Measurements from ENCODE around the gene AMMECR1L.
"Not testable (repeated sequence)": the region's sequence is repeated elsewhere in the genome, so short reads cannot be mapped to it uniquely, and the experiment has no call there.

AMMECR1L gene

DNA sequence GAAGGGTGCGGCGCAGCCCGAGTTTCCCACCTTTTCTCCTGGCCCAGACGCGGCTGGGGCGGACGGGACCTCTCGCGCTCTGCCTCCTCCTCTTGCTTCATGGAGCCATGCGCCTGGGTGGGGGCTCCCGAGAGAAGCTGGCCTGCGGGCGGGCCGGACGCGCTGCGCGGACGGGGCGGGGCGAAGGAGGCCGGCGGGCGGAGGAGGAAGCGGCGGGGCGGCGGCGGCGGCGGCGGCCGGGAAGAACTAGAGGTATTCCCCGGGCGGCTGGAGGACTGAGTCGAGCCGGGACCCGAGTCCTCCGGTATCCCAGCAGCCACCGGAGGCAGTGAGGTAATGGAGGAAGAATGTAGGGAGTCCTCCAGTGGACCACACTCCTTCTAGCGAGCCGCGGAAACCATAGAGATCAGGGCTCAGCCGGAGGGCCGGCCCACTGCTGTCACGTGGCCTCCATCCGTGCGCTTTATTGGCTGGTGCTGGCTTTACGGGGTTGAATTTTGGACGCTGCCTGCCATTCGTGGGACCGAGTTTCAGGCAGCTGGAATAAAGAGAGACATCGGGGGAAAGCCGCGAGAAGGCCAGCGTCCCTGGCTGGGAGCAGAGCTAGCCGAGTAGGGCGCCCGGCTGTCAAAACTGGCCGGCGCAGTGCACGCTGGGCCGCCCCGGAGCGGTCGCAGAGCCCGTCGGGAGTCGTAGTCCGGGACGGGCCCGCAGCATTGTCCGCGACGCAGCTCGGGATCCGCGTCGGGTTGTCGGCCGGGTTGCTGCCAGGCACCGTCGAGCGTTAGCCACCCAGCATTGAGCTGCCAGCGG is at the start of gene AMMECR1L:
Gene AMMECR1L, minus strand, starts transcription at position 177 of the 813 bp plus-strand sequence. CDS start 11,722 bp downstream, outside the sequence.
- DNase-seq: peak; percentile 75

GRCh38 chr2:127935337-127935736 is 49.6 kb upstream of the AMMECR1L start:
- no peak for DNase-seq

- DNase-seq: no peak
These were observed 46.6 kb upstream of the AMMECR1L start for GRCh38 chr2:127932199-127932876.

DNA sequence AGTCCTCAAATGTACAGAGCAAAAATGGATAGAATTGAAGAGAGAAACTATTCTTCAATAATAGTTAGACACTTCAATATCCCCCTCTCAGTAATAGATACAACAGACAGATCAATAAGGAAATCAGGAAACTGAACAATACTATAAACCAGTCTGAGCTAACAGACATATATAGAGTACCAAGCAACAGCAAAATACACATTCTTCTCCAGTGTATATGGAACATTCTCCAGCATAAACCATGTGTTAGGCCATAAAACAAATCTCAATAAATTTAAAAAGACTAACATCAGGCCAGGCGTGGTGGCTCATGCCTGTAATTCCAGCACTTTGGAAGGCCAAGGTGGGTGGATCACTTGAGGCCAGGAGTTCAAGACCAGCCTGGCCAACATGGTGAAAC is 43.7 kb upstream of the AMMECR1L start:
- no peak for DNase-seq

DNA sequence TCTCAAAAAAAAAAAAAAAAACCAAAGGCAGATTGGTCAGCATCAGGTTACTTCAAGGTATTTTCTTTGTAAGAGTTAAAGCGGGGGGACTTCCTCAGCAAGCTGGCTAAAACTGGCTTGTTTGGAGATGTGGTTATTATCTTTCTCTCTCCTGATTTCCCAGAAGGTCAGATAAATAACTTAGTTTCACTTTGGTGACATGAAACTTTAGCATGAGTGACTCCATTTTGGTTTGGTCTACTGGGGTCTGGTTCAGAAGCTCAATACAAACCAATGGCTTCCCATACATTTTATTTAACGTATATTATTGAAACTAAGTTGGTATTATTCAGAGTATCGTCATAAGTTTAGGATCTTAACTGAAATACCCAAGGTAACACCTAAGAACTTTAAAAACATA is 41.6 kb upstream of the AMMECR1L start:
- no peak for DNase-seq

- no peak for DNase-seq
These were observed 32.2 kb upstream of the AMMECR1L start for GRCh38 chr2:127917916-127918315.

GRCh38 chr2:127913808-127914457 is 28.2 kb upstream of the AMMECR1L start:
- DNase-seq: no peak

GRCh38 chr2:127911737-127912136 is 26.0 kb upstream of the AMMECR1L start:
- no peak for DNase-seq

DNA sequence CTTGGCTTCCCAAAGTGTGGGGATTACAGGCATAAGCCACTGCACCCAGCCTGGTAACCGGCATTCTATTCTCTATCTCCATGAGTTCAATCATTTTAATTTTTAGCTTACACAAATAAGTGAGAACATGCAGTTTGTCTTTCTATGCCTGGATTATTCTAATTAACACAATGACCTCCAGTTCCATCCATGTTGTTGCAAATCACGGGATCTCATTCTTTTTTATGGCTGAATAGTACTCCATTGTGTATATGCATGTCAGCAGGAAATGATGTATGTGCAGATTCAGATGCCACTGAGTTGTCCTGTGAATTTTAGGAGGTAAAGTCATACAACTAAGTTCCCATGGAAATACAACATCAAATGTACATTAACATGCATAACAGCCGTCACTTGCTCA is 24.7 kb upstream of the AMMECR1L start:
- DNase-seq: no peak

DNA sequence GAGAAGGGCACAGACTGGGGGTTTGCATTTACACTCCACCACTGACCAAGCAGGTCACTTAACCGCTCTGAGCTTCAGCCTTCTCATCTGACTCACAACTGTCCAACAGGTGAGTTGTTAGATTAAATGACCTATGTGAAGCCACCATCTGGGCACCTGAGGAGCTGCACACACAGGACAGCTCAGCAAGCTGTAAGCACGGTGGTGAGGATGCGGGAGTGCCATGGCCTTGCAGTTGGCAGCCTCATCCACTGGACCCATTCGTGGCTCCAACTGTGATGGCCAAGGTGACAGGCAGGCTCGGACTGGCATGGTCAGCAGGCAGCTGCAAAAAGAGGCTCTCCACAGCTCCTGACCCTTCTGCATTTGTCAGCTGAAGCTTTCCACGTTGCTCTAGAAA is 23.3 kb upstream of the AMMECR1L start:
- DNase-seq: peak; percentile 48

DNA sequence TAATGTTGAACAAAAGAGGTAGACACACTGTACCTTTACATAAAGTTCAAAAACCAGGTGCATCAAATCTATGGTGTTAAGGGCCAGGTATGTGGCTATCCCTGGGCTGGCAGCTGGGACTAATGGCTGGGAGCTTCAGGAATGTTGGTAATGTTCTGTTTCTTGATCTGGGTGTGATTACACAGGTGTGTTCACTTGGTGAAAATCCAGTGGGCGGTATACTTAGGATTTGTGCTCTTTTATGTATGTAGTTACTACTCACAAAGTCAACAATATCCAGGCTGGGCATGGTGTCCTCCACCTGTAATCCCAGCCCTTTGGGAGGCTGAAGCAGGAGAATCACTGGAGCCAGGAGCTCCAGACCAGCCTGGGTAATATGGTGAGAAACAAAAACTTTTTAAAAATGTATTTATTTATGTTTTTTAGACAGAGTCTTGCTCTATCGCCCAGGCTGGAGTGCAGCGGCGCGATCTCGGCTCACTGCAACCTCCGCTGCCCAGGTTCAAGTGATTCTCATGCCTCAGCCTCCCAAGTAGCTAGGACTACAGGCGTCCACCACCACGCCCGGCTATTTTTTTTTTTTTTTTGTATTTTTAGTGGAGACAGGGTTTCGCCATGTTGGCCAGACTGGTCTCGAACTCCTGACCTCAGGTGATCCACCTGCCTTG is 22.1 kb upstream of the AMMECR1L start:
- DNase-seq: peak; percentile 13

- peak; percentile 90 for DNase-seq
These were observed 20.6 kb upstream of the AMMECR1L start for GRCh38 chr2:127906206-127906926.

GRCh38 chr2:127901339-127902056 is 15.7 kb upstream of the AMMECR1L start:
- no peak for DNase-seq

DNA sequence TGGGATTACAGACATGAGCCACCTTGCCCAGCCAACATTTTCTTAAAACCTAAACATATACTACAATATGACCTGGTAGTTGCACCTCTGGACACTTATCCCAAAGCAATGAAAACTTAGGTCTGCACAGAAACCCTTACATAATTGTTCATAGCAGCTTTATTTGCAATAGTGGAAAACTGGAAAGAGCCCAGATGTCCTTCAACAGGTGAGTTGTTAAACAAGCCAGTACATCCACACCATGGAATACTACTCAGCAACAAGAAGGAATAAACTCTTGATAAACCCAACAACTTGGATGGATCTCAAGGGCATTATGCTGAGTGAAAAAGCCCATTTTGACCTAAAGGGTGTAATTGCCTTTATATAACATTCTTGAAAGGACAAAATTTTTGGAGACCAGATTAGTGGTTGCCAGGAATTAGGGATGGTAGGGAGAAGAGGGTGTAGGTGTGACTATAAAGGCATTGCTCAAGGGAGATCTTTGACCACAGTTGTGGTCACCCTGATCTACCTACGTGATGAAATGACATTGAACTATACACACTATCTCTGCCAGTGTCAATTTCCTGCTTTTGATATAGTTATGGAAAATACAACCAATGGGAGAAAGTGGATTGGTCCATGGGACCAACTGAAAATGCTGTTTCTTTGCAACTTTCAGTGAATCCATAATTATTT is 11.9 kb upstream of the AMMECR1L start:
- DNase-seq: no peak

DNA sequence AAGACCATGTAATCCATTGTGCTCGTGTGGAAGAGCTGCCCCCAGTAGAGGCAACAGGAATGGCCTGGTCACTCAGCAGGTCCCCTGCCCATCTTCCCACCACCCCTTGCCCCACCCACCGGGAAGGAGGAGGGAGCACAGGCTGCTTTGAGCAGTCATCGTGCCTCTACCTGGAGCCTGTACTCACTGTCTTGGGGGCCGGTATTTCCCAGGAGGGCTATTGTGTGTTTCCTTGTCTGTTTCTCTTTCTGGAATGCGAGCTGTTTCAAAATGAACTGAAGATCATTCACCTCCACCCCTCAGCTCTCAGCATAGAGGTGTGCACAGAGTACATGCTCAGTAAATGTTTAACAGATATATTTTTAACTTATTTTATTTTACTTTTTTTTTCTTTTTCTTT is 7.7 kb upstream of the AMMECR1L start:
- DNase-seq: no peak

DNA sequence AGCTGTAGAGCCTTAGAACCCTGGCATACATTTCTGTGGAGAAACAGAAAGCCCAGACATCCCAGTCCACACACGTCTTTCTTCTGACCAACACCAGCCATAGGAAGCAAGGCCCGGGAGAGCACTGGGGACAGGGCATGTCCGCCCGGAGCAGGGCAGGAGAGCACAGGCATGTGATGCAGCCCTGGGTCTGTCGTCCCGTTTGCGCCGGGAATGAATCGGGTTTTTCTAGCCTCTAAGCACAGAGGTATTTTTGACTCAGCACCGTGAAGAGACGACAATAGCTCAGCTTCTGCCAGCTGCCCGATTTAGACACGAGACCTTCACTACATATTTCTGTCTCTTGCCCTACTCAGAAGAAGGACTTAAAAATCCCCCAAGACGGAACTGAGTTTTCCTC is 7.3 kb upstream of the AMMECR1L start:
- DNase-seq: no peak

GRCh38 chr2:127891811-127892210 is 6.1 kb upstream of the AMMECR1L start:
- DNase-seq: no peak

DNA sequence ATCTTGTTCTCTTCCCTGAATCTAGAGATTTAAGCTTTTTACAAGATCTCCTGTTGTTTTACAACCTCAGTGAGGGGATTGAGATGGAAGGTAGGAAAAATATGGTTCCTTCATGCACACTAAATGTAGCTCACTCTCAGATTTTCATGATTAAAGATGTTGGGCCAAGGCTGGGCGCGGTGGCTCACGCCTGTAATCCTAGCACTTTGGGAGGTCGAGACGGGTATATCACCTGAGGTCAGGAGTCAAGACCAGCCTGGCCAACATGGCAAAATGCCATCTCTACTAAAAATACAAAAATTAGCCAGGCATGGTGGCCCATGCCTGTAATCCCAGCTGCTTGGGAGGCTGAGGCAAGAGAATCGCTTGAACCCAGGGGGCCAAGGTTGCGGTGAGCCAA is 5.0 kb upstream of the AMMECR1L start:
- not testable (repeated sequence) for DNase-seq

GRCh38 chr2:127888772-127889171 is 3.0 kb upstream of the AMMECR1L start:
- DNase-seq: no peak

GRCh38 chr2:127887776-127888130 is 2.0 kb upstream of the AMMECR1L start:
- no peak for DNase-seq

GRCh38 chr2:127887082-127887775 is 1.5 kb upstream of the AMMECR1L start:
- no peak for DNase-seq

Measured in NCI-H146 (cell line).